Measurements from ENCODE around the gene DSCAM.

GRCh38 chr21:40043866-40044265 lies 803.1 kb downstream of the DSCAM start:
- TF ChIP-seq CREM (IDR thresholded peaks at IDR 0.05; ENCODE audit: low read depth) (no peak), EGR1 (IDR thresholded peaks at IDR 0.05; ENCODE audit: borderline replicate concordance in 1 of 2, low read depth in 2 of 2, low read length in 2 of 2) (no peak), POLR2A (IDR thresholded peaks at IDR 0.05; ENCODE audit: low read depth, low read length) (no peak)
- TF ChIP-seq, protein P1, sequence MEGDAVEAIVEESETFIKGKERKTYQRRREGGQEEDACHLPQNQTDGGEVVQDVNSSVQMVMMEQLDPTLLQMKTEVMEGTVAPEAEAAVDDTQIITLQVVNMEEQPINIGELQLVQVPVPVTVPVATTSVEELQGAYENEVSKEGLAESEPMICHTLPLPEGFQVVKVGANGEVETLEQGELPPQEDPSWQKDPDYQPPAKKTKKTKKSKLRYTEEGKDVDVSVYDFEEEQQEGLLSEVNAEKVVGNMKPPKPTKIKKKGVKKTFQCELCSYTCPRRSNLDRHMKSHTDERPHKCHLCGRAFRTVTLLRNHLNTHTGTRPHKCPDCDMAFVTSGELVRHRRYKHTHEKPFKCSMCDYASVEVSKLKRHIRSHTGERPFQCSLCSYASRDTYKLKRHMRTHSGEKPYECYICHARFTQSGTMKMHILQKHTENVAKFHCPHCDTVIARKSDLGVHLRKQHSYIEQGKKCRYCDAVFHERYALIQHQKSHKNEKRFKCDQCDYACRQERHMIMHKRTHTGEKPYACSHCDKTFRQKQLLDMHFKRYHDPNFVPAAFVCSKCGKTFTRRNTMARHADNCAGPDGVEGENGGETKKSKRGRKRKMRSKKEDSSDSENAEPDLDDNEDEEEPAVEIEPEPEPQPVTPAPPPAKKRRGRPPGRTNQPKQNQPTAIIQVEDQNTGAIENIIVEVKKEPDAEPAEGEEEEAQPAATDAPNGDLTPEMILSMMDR (IDR thresholded peaks at IDR 0.05 in 2 of 3, conservative IDR thresholded peaks at IDR 0.05 in 1 of 3; ENCODE audit: control insufficient read depth in 2 of 3, extremely low read depth in 1 of 3, insufficient read depth in 1 of 3, low read depth in 3 of 3, low read length in 3 of 3): no peak

Measured in GM12878 (cell line).